Panc1 (cell line): ENCODE data around the gene COPZ2. TPM values are rescaled to one million over a fixed set of nuclear protein-coding genes. Genes with fewer than 3 reads are reported as not detected.
A peak's percentile ranks its signal among the peaks of the same experiment; 100 is the strongest.

Experiments used
- ATAC-seq: fragments of 200-7000 bp; cut with Tn5 transposase; 2 replicates; pipeline ENCODE4 v1.9.1; 2020; ENCODE audit warnings: mild to moderate bottlenecking, moderate library complexity
- BruUV-seq: library from RNA; stranded (reverse); fragments of 400-500 nt; replicated peaks from 2 replicates; lab custom pipeline; 2021; lab: Mats Ljungman, UMichigan
- CTCF ChIA-PET: fragments of 300-600 bp; sonication (Branson Sonifier 250); formaldehyde crosslinking; loops from one replicate; lab custom pipeline; 2022; ENCODE audit warnings: antibody characterized with exemption; lab: Charles Lee
- POLR2A ChIA-PET: fragments of 300-600 bp; sonication (Branson Sonifier 250); formaldehyde crosslinking; loops from one replicate; lab custom pipeline; 2022; ENCODE audit warnings: antibody characterized with exemption; lab: Charles Lee
- DNase-seq: peaks from one replicate; pipeline ENCODE4 v3.0.0-alpha.2; 2010; ENCODE audit warnings: low read depth, low spot score
- H3K27ac ChIP-seq: 2 replicates; pipeline ENCODE4 v1.5.1; 2011; ENCODE audit warnings: mild to moderate bottlenecking, low read length, inconsistent platforms
- H3K27me3 ChIP-seq: fragments of 200-500 bp; sonication (Bioruptor generic); 2 replicates; pipeline ENCODE4 v1.6.0; 2014; ENCODE audit warnings: low read length, inconsistent platforms; ENCODE audit not compliant: control insufficient read depth, insufficient read depth
- H3K36me3 ChIP-seq: fragments of 200-500 bp; sonication (Bioruptor generic); 2 replicates; pipeline ENCODE4 v1.5.1; 2014; ENCODE audit warnings: inconsistent platforms, mild to moderate bottlenecking, low read length, moderate library complexity; ENCODE audit not compliant: control insufficient read depth, insufficient read depth
- H3K4me1 ChIP-seq: 2 replicates; pipeline ENCODE4 v1.5.1; 2011; ENCODE audit warnings: inconsistent platforms, mild to moderate bottlenecking, low read length, moderate library complexity; ENCODE audit not compliant: control insufficient read depth, insufficient read depth
- H3K4me3 ChIP-seq, 2 experiments: 2 replicates each; pipeline ENCODE4 v1.5.1; 2011 to 2012; ENCODE audit warnings: low read depth in 2 of 2, low read length in 2 of 2, mild to moderate bottlenecking in 2 of 2, inconsistent platforms in 1 of 2, moderate library complexity in 1 of 2
- H3K9me3 ChIP-seq: fragments of 200-500 bp; sonication (Bioruptor generic); 2 replicates; pipeline ENCODE4 v1.5.1; 2014; ENCODE audit warnings: low read depth, mild to moderate bottlenecking, inconsistent platforms, low read length, moderate library complexity; ENCODE audit not compliant: control insufficient read depth, insufficient read depth
- CTCF ChIP-seq: fragments of 450-650 bp; IDR thresholded peaks from 2 replicates; pipeline ENCODE4 v1.5.1; 2017; ENCODE audit warnings: mild to moderate bottlenecking
- POLR2AphosphoS5 ChIP-seq: IDR thresholded peaks from 2 replicates; pipeline ENCODE4 v1.6.1; 2012; ENCODE audit warnings: mild to moderate bottlenecking, low read depth, low read length, moderate library complexity
- SIN3A ChIP-seq: IDR thresholded peaks from 2 replicates; pipeline ENCODE4 v1.6.1; 2012; ENCODE audit warnings: low read depth, mild to moderate bottlenecking, low read length, moderate library complexity, borderline replicate concordance; ENCODE audit not compliant: insufficient read depth
- TCF7L2 ChIP-seq: IDR thresholded peaks from 2 replicates; pipeline ENCODE4 v1.6.1; 2011; ENCODE audit warnings: mild to moderate bottlenecking, low read depth, low read length, inconsistent platforms
- in situ Hi-C: cut with HindIII; loops from 2 replicates; pipeline ENCODE4 v1.10.0; 2016; ENCODE audit warnings: low sequenced_read_pairs, low pct_unique_long_range_greater_than_20kb
- intact Hi-C: fragments of 100-400 bp; cut with micrococcal nuclease; formaldehyde crosslinking; loops from one replicate; pipeline ENCODE4 v1.10.0; 2022; ENCODE audit not compliant: unreplicated experiment
- total RNA-seq: library from RNA; stranded (reverse); gene quantifications from one replicate; pipeline ENCODE4 v1.2.1, GENCODE V29; 2021; ENCODE audit not compliant: unreplicated experiment
- TF ChIP-seq, protein P1 (sequence below), 2 experiments: IDR thresholded peaks; 2 replicates each; pipeline ENCODE4 v1.6.1; 2011 to 2012; ENCODE audit warnings: low read depth in 2 of 2, control low read depth in 1 of 2, low read length in 1 of 2, mild to moderate bottlenecking in 1 of 2, moderate library complexity in 1 of 2; ENCODE audit not compliant: insufficient read depth in 1 of 2

Gene COPZ2
- total RNA-seq, 1 experiment from 2014 or later, result 5.4 TPM

DNA sequence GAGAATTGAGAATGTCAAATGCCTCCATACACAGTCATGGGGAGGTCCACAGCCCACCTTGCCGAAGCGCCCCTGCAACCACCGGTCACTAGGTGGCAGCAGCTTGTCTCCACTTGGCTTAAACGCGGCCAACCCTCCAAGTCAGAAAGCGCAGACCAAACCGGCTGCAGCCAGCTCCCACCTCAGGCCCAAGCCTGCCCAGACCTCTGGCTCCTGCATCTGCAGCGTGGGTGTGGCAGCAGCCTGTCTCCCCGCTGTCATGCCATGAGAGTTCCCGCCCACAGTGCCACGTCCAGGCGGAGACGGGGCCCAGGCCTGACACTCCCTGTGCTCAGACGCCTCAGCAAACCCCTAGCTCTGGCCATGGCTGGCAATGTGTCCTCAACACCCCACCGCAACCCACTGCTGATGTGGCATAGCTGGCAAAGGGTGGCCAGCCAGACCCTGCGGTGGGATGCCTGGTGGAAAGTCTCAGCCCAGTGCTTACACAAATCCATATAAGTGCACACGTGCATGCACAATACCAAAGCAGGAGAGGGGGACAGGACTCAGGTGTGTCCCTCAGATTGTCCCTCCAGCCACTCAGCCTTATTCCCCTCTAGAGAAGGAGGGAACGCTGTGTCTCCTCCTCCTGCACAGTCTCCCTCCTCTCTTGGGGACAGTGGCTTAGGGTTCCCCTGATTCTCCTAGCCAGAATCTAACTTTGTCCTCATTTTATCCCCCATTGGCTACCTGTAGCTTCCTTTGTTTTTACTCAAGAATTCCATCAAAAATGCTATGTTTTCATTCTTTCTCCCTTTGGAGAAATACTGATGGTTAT is 10.9 kb downstream of the COPZ2 start:
- Histone ChIP-seq H3K27ac (no peak overlapping the region), H3K9me3 (no peaks in the 10 kb centered on the region), H3K4me1 (peaks cover 30% of the 10 kb centered on the region), H3K4me3 (peak overlapping the region in 1 of 2 experiments; percentile 93; a peak in 2 of 4 replicates), H3K36me3 (no peaks in the 10 kb centered on the region), H3K27me3 (no peaks in the 10 kb centered on the region)
- in situ Hi-C loops (no loop called here), intact Hi-C loops (loop anchor here (1.0 to 10.0 kb wide), 3 partner anchors 48 to 588 kb away; partner anchors contain the start of genes HOXB7 and HOXB8)
- TF ChIP-seq CTCF, result peak; percentile 96
- no peak for TF ChIP-seq TCF7L2
- DNase-seq (peak; percentile 52), ATAC-seq (peak; percentile 31)
- no TSS peak for BruUV-seq
- POLR2A ChIA-PET, result interaction anchor here (1.0 kb wide), 1 partner anchor 48 kb away, joined by 3 read pairs; no protein-coding TSS in a partner anchor
- CTCF ChIA-PET, result interaction anchor here (0.6 to 1.3 kb wide), 14 partner anchors 8 to 553 kb away, joined by 3 to 10 read pairs (median 3); partner anchors contain the start of genes CDK5RAP3 and NFE2L1

- Histone ChIP-seq H3K9me3 (no peaks in the 10 kb centered on the region), H3K4me3 (peak overlapping the region; percentile 61 to 93), H3K36me3 (no peaks in the 10 kb centered on the region), H3K27me3 (no peaks in the 10 kb centered on the region), H3K4me1 (peaks cover 30% of the 10 kb centered on the region), H3K27ac (peak overlapping the region; percentile 65)
- CTCF ChIA-PET, result interaction anchor here (0.6 to 1.3 kb wide), 19 partner anchors 9 to 592 kb away, joined by 3 to 11 read pairs (median 3); partner anchors contain the start of genes CDK5RAP3 and NFE2L1
- POLR2A ChIA-PET, result interaction anchor here (1.0 kb wide), 1 partner anchor 49 kb away, joined by 3 read pairs; no protein-coding TSS in a partner anchor
- in situ Hi-C loops, result no loop called here
- TF ChIP-seq POLR2AphosphoS5, result no peak
- peak; percentile 58; the same call in 1 of the 2 replicates for TF ChIP-seq TCF7L2
- DNase-seq (no peak), ATAC-seq (no peak; the same call in 1 of the 2 replicates)
- intact Hi-C loops, result loop anchor here (1.0 to 10.0 kb wide), 3 partner anchors 48 to 589 kb away; partner anchors contain the start of genes HOXB7 and HOXB8
- BruUV-seq, result no TSS peak
Measured at GRCh38 chr17:48025904-48026501, 11.6 kb downstream of the COPZ2 start.

DNA sequence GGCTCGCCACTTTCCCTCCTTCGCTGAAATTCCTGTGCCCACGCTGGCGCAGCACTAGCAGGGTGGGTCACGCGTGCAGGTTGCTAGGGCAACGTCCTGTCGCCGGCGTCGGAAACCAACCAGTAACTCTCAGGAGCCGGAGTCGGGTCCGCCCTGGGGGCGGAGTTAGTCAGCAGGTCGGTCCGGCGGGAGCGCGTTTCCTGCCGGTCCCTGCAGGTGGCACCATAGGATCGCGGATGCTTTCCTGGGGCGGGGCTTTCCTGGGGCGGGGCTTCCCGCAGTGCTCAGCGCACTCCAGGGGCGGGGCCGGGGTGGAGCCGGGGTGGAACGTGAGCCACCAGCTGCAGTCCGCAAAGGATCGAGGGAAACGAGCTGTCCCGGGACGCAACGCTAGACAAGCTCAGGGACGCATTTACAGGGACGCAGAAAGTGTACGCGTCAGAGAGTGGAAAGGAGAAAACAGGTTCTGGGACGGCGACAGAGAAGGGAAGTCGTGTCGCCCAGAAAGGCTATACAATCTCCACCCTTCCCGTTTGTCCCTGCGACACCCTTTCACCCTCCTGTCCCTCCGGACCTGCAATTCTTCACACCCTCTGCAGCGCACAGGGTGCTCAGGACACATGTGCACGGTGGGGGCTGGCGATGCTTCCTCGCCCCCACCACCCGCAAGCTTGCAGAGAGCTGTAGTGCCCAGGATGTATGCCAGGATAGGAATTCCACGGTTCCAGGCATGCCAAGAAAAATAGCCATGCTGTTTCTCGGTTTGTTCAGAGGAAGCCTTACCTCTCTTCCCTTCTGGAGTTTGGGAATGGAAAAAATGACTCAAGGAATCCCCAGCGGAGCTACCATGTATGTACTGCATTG is 12.3 kb downstream of the COPZ2 start:
- H3K9me3 ChIP-seq, result no peaks in the 10 kb centered on the region
- POLR2A ChIA-PET, result interaction anchor here (1.0 kb wide), 1 partner anchor 49 kb away, joined by 3 read pairs; no protein-coding TSS in a partner anchor
- DNase-seq, result peak; percentile 82
- peak; percentile 88 for ATAC-seq
- TF ChIP-seq, protein P1, sequence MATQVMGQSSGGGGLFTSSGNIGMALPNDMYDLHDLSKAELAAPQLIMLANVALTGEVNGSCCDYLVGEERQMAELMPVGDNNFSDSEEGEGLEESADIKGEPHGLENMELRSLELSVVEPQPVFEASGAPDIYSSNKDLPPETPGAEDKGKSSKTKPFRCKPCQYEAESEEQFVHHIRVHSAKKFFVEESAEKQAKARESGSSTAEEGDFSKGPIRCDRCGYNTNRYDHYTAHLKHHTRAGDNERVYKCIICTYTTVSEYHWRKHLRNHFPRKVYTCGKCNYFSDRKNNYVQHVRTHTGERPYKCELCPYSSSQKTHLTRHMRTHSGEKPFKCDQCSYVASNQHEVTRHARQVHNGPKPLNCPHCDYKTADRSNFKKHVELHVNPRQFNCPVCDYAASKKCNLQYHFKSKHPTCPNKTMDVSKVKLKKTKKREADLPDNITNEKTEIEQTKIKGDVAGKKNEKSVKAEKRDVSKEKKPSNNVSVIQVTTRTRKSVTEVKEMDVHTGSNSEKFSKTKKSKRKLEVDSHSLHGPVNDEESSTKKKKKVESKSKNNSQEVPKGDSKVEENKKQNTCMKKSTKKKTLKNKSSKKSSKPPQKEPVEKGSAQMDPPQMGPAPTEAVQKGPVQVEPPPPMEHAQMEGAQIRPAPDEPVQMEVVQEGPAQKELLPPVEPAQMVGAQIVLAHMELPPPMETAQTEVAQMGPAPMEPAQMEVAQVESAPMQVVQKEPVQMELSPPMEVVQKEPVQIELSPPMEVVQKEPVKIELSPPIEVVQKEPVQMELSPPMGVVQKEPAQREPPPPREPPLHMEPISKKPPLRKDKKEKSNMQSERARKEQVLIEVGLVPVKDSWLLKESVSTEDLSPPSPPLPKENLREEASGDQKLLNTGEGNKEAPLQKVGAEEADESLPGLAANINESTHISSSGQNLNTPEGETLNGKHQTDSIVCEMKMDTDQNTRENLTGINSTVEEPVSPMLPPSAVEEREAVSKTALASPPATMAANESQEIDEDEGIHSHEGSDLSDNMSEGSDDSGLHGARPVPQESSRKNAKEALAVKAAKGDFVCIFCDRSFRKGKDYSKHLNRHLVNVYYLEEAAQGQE (IDR thresholded peaks at IDR 0.05; ENCODE audit: insufficient read depth in 1 of 2, low read depth in 2 of 2, low read length in 1 of 2), result no peak
- TF ChIP-seq POLR2AphosphoS5 (no peak; the same call in 1 of the 2 replicates), CTCF (peak; percentile 94), TCF7L2 (no peak; the same call in 1 of the 2 replicates), SIN3A (peak; percentile 90)
- in situ Hi-C loops, result no loop called here
- intact Hi-C loops, result loop anchor here (10.0 kb wide), 1 partner anchor 590 kb away; the partner anchor contains the start of genes HOXB7 and HOXB8
- H3K27me3 ChIP-seq, result no peaks in the 10 kb centered on the region
- no TSS peak for BruUV-seq
- peaks cover 27% of the 10 kb centered on the region for H3K4me1 ChIP-seq
- H3K4me3 ChIP-seq, result peak overlapping the region; percentile 61 to 93
- CTCF ChIA-PET, result interaction anchor here (0.5 to 1.1 kb wide), 16 partner anchors 11 to 593 kb away, joined by 3 to 11 read pairs (median 4); partner anchors contain the start of gene NFE2L1
- peak overlapping the region; percentile 76 for H3K27ac ChIP-seq
- H3K36me3 ChIP-seq, result no peaks in the 10 kb centered on the region
